Stomach smooth muscle (tissue), 2 donors: Measurements from ENCODE around the gene HEATR5B.

Experiments
- H3K27ac ChIP-seq: one replicate; pipeline ENCODE4 v1.7.0; 2013; ENCODE audit warnings: mild to moderate bottlenecking, low read length, inconsistent platforms
- H3K27me3 ChIP-seq, 2 donors: one replicate each; pipeline ENCODE4 v1.7.0; 2013; ENCODE audit warnings: low read length in 2 of 2; ENCODE audit not compliant: insufficient read depth in 2 of 2, control insufficient read depth in 1 of 2
- H3K36me3 ChIP-seq, 2 donors: one replicate each; pipeline ENCODE4 v1.7.0; 2013; ENCODE audit warnings: low read length in 2 of 2; ENCODE audit not compliant: control insufficient read depth in 2 of 2, insufficient read depth in 2 of 2
- H3K4me1 ChIP-seq: one replicate; pipeline ENCODE4 v1.7.0; 2013; ENCODE audit warnings: low read length; ENCODE audit not compliant: control insufficient read depth, insufficient read depth
- H3K4me3 ChIP-seq, 2 donors: one replicate each; pipeline ENCODE4 v1.7.0; 2013; ENCODE audit warnings: low read length in 2 of 2
- H3K9ac ChIP-seq, 2 donors: one replicate each; pipeline ENCODE4 v1.7.0; 2013; ENCODE audit warnings: low read length in 2 of 2, mild to moderate bottlenecking in 1 of 2
- H3K9me3 ChIP-seq, 2 donors: one replicate each; pipeline ENCODE4 v1.7.0; 2013; ENCODE audit warnings: low read length in 2 of 2; ENCODE audit not compliant: control insufficient read depth in 2 of 2
- donor health status: healthy.
- donor health status: Pancreatic carcinoma.

The HEATR5B gene

GRCh38 chr2:37083873-37084794 lies at the start of gene HEATR5B, which contains the start of gene GPATCH11:
Gene HEATR5B (minus strand): TSS chr2:37084372. CDS start chr2:37083414, 958 bp downstream.
Gene GPATCH11 (plus strand): TSS chr2:37084518. CDS start chr2:37088382, 3,864 bp downstream.
- Histone ChIP-seq H3K27me3 (no peaks in the 10 kb centered on the region), H3K36me3 (peaks cover 8 to 10% of the 10 kb centered on the region in 2 donors), H3K9ac (peak within 1 kb of the TSS; percentile 74 to 92), H3K9me3 (no peaks in the 10 kb centered on the region), H3K27ac (peak within 1 kb of the TSS; percentile 26), H3K4me1 (peaks cover 7% of the 10 kb centered on the region), H3K4me3 (peak within 1 kb of the TSS; percentile 94 to 99)

DNA sequence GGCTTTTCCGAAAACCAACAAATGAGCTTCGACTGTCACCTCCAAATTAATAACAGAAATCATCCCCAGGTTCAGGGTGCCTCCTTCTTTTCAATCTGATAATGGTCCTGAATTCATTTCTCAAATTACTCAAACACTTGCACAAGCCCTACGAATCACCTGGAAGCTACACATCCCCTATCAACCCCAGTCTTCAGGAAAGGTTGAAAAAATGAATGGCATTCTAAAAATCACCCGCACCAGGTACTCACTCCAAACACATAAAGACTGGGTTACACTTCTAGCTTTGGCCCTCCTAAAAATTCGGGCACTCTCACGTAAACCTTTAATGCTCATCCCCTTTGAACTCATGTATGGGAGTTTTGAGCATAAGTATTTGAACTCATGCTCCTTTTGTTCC lies 48.7 kb upstream of the HEATR5B start:
- Histone ChIP-seq H3K4me3 (no peak overlapping the region), H3K27me3 (no peaks in the 10 kb centered on the region), H3K9ac (no peak overlapping the region), H3K4me1 (no peaks in the 10 kb centered on the region), H3K27ac (no peak overlapping the region), H3K9me3 (no peaks in the 10 kb centered on the region), H3K36me3 (peaks cover 50 to 53% of the 10 kb centered on the region in 2 donors)

GRCh38 chr2:37125416-37125815 lies 41.2 kb upstream of the HEATR5B start:
- H3K9ac ChIP-seq = no peak overlapping the region
- H3K36me3 ChIP-seq = peaks cover 23 to 36% of the 10 kb centered on the region in 2 donors
- no peak overlapping the region for H3K4me3 ChIP-seq
- H3K27me3 ChIP-seq = no peaks in the 10 kb centered on the region
- H3K9me3 ChIP-seq = no peaks in the 10 kb centered on the region
- no peak overlapping the region for H3K27ac ChIP-seq
- H3K4me1 ChIP-seq = no peaks in the 10 kb centered on the region

DNA sequence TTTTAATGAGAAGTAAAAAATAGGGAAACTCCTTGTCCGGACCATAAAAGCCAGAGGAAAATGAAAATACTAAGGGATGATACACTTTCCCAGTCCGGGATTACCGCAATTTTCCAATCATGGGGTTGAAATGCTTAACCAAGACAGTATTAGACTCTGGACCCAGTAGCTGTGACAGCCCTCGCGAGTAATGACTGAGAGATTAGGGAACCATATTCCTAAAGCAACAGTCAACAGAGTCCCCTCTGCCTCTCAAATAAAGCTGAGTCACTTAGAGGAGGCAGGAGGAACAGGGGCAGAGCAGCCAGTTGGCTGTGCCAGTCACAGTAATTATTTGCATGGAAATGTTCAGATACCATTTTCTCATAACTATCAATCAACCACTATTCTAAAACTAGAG lies 35.0 kb upstream of the HEATR5B start:
- Histone ChIP-seq H3K27me3 (no peaks in the 10 kb centered on the region), H3K4me3 (no peak overlapping the region), H3K27ac (no peak overlapping the region), H3K9ac (no peak overlapping the region), H3K4me1 (no peaks in the 10 kb centered on the region), H3K9me3 (no peaks in the 10 kb centered on the region), H3K36me3 (peaks cover 22 to 38% of the 10 kb centered on the region in 2 donors)

- H3K4me1 ChIP-seq = no peaks in the 10 kb centered on the region
- H3K27me3 ChIP-seq = no peaks in the 10 kb centered on the region
- no peaks in the 10 kb centered on the region for H3K9me3 ChIP-seq
- no peak overlapping the region for H3K27ac ChIP-seq
- H3K36me3 ChIP-seq = peaks cover 22 to 33% of the 10 kb centered on the region in 2 donors
- no peak overlapping the region for H3K9ac ChIP-seq
- H3K4me3 ChIP-seq = no peak overlapping the region
Observed at GRCh38 chr2:37117566-37117965, 33.4 kb upstream of the HEATR5B start.

DNA sequence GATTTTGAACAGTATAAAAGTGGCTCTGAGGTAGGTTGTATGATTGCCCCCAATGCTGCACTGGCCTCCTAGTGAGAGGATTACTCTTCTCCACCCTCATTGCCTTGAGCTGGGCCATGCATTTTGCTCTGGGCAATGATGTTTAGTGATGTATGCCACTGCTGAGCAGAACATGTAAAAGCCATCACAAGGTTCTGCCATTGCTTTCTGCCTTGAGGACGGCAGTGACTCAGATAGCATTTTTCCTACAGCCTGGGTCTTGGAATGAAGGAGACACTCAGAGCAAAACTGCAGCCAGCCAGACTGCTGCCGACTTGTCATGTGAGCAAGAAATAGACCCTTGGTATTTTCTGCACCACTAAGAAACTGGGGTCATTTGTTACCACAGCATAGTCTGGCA lies 27.8 kb upstream of the HEATR5B start:
- no peaks in the 10 kb centered on the region for H3K27me3 ChIP-seq
- no peaks in the 10 kb centered on the region for H3K4me1 ChIP-seq
- no peaks in the 10 kb centered on the region for H3K9me3 ChIP-seq
- H3K9ac ChIP-seq = no peak overlapping the region
- H3K36me3 ChIP-seq = peaks cover 27 to 31% of the 10 kb centered on the region in 2 donors
- no peak overlapping the region for H3K4me3 ChIP-seq
- no peak overlapping the region for H3K27ac ChIP-seq

GRCh38 chr2:37110306-37111212 lies 26.4 kb upstream of the HEATR5B start:
- H3K27me3 ChIP-seq = no peaks in the 10 kb centered on the region
- H3K36me3 ChIP-seq = peaks cover 27 to 33% of the 10 kb centered on the region in 2 donors

DNA sequence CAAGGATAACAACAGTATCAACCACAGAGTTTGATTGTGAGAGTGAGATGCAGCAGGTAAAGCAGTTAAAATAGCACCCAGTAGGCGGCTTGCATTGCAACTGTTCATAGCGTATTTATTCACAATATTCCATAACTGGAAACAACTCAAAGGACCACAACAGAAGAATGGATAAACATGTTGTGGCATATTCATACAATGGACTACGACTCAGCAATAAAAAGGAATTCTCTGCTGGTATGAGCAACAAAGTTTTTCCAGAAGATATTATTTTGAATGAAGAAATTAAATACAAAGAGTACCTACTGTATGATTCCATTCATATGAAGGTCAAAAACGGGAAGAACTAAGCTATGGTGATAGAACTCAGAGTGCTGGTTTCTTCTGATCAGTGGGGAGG lies 25.4 kb upstream of the HEATR5B start:
- peaks cover 24 to 39% of the 10 kb centered on the region in 2 donors for H3K36me3 ChIP-seq
- no peaks in the 10 kb centered on the region for H3K27me3 ChIP-seq
- no peak overlapping the region for H3K4me3 ChIP-seq
- H3K9ac ChIP-seq = no peak overlapping the region
- H3K4me1 ChIP-seq = no peaks in the 10 kb centered on the region
- H3K9me3 ChIP-seq = no peaks in the 10 kb centered on the region
- no peak overlapping the region for H3K27ac ChIP-seq

More at GRCh38 chr2:37110306-37111212, 26.4 kb upstream of the HEATR5B start:
- H3K27ac ChIP-seq = no peak overlapping the region
- H3K9me3 ChIP-seq = no peaks in the 10 kb centered on the region
- no peaks in the 10 kb centered on the region for H3K4me1 ChIP-seq
- H3K9ac ChIP-seq = no peak overlapping the region
- H3K4me3 ChIP-seq = no peak overlapping the region

- Histone ChIP-seq H3K9me3 (no peaks in the 10 kb centered on the region), H3K27ac (no peak overlapping the region), H3K4me3 (no peak overlapping the region), H3K4me1 (no peaks in the 10 kb centered on the region), H3K36me3 (peaks cover 24 to 38% of the 10 kb centered on the region in 2 donors), H3K27me3 (no peaks in the 10 kb centered on the region), H3K9ac (no peak overlapping the region)
Observed at GRCh38 chr2:37105150-37105549, 21.0 kb upstream of the HEATR5B start.

DNA sequence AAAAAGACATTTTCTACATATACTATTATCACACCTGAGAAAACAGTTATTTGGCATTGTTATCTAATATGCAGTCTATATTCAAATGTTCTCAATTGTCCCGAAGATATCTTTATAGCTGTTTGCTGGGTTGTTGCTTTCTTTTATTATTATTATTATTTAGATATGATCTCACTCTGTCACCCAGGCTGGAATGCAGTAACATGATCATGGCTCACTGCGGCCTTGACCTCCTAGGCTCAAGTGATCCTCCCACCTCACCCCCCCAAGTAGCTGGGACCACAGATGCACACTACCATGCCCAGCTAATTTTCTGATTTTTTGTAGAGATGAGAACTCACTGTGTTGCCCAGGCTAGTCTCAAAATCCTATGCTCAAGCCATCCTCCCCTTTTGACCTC lies 20.0 kb upstream of the HEATR5B start:
- Histone ChIP-seq H3K9me3 (no peaks in the 10 kb centered on the region), H3K36me3 (peaks cover 26 to 41% of the 10 kb centered on the region in 2 donors), H3K27me3 (no peaks in the 10 kb centered on the region), H3K27ac (no peak overlapping the region), H3K9ac (no peak overlapping the region), H3K4me3 (no peak overlapping the region), H3K4me1 (no peaks in the 10 kb centered on the region)
